D721Med (cell line): ENCODE data around the gene SMYD1.

Source experiments
- DNase-seq: peaks from one replicate; pipeline ENCODE4 v3.0.0; 2011; ENCODE audit warnings: low spot score; ENCODE audit not compliant: insufficient read length
- FAIRE-seq: peaks from 2 replicates; lab custom pipeline; 2011; peaks lifted over from hg19 to GRCh38; lab: Jason Lieb, UNC
- TF ChIP-seq, protein P1 (sequence below): IDR thresholded peaks from 2 replicates; pipeline ENCODE4 v1.5.1; 2012; ENCODE audit warnings: mild to moderate bottlenecking, control low read depth; ENCODE audit not compliant: insufficient read depth; ENCODE audit errors: missing control alignments

SMYD1 gene

DNA sequence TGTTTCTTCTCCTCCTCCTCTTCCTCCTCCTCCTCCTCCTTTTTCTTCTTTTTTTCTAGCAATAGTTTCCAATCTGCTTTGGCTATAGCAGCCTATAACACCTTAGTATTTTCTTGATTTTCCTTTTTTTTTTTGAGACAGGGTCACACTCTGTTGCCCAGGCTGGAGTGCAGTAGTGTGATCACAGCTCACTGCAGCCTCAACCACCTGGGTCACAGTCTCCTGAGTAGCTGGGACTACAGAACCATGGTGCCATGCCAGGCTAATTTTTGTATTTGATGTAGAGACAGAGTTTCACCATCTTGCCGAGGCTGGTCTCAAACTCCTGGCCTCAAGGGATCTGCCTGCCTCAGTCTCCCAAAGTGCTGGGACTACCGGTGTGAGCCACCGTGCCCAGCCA lies 91.9 kb downstream of the SMYD1 start:
- TF ChIP-seq, protein P1, sequence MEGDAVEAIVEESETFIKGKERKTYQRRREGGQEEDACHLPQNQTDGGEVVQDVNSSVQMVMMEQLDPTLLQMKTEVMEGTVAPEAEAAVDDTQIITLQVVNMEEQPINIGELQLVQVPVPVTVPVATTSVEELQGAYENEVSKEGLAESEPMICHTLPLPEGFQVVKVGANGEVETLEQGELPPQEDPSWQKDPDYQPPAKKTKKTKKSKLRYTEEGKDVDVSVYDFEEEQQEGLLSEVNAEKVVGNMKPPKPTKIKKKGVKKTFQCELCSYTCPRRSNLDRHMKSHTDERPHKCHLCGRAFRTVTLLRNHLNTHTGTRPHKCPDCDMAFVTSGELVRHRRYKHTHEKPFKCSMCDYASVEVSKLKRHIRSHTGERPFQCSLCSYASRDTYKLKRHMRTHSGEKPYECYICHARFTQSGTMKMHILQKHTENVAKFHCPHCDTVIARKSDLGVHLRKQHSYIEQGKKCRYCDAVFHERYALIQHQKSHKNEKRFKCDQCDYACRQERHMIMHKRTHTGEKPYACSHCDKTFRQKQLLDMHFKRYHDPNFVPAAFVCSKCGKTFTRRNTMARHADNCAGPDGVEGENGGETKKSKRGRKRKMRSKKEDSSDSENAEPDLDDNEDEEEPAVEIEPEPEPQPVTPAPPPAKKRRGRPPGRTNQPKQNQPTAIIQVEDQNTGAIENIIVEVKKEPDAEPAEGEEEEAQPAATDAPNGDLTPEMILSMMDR: no peak
- FAIRE-seq (no peak), DNase-seq (no peak)

DNA sequence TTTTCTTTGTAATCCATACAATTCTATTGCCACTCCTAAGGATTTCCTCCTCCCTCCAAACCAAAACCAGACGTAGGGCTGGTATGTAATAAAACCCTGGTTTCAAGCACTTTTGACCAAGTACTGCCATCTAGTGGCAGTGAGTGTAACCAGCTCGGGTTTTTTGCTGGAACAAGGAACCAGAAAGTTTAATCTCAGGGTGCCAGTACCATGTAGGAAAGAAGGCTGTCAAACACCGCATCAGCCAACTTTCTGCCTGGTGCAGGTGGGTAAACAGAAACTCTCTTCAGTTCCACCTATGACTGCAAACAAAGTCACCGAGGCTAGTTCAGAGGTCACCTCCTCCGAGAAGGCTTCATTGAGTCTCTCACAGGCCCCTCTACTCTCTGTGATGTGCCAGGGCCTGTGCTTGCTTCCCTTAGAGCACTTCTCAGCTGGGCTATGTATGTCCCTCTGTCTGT lies 92.4 kb downstream of the SMYD1 start:
- FAIRE-seq: no peak
- DNase-seq: peak; percentile 31
- TF ChIP-seq, protein P1: peak; percentile 99

DNA sequence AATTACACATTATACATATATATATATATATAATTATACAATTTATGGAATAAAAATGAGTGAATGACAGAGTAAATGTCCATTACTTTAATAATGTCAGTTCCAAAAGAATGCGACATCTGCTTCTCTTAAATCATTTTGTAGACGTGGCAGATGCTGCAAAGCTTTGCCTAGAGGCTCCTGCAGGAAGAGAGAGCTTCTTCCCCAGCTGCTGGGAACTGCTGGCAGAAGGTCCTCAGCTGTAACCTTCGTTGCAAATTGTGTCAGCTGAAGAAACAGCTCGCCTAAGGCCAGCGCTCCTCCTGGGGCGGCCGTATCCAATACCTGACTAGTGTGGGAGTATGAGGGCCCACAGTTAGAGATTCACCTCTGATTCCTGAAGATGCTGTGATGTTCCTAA lies 92.9 kb downstream of the SMYD1 start:
- TF ChIP-seq, protein P1: no peak
- FAIRE-seq (no peak), DNase-seq (no peak)

DNA sequence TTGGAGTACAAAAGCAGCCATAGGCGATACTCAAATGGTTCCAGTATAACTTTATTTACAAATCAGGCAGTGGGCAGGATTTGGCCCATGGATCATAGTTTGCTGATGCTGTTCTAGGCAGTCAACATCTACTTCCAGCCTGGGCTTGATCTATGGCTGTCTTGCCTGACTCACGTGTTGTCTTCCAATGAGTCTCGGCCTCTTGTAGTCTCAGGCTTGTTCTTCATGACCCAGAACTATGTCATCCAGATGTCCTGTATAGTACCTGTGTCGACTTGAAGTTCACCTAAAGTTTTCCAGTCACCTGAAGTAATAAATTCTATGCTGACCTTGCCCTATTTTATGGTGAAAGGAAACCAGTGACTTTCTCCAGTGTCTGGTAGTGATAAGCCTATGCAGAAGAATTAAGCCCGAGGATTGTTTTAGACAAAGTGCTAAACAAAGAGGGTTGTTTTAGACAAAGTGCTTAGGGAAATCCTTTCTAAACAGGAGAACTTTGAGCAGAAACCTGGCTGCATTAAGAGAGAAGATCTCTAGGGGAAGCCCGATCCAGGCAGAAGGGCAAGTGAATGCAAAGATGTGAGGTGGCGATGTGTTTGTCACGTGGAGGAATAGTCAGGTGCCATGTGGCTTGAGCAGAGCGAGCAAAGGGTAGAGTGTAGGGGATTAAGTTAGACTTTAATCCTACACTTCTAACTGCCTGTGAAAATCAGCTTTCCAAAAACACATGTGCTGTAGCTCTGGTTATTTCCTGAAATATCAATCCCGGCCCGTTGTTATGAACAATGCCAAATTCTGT lies 94.0 kb downstream of the SMYD1 start:
- FAIRE-seq (no peak), DNase-seq (no peak)
- TF ChIP-seq, protein P1: no peak
